ENCODE results near the gene TNFRSF1A. TPM values are rescaled to one million over a fixed set of nuclear protein-coding genes. Genes with fewer than 3 reads are reported as not detected.

TNFRSF1A gene
- total and polyA plus RNA-seq, 4 donors, result 36.9 to 144 (median 88.4) TPM

DNA sequence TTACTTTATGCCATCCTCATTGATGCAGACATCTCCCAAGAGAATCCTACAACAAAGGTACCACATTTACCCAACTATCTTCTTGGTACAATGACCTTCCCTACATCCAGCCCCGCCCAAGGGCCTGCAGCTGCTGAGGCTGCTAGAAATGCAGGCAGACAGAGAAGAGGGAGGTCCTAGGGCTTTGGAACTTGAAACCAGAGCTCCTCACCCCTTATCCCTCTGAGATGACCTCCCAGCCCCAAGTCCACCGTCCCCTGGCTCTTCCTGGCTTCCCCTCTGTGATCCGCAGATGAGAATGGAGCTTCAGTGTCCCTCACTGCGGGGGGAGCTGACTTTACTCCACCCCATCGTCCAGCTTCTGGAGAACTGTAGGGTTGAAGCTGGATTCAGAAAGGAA lies 1.6 kb upstream of the TNFRSF1A start:
- peaks cover 5 to 27% (median 17%) of the 10 kb centered on the region in 4 donors for H3K4me1 ChIP-seq (ENCODE audit: control insufficient read depth in 4 of 4, insufficient read depth in 4 of 4, low read length in 3 of 4)
- TF ChIP-seq NR2F2 (IDR thresholded peaks at IDR 0.05), result no peak
- TF ChIP-seq FOXA2 (IDR thresholded peaks at IDR 0.05), result no peak
- no peak for TF ChIP-seq YY1 (IDR thresholded peaks at IDR 0.05)
- TF ChIP-seq, protein P1, sequence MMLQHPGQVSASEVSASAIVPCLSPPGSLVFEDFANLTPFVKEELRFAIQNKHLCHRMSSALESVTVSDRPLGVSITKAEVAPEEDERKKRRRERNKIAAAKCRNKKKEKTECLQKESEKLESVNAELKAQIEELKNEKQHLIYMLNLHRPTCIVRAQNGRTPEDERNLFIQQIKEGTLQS (IDR thresholded peaks at IDR 0.05), result no peak
- TF ChIP-seq SP1 (IDR thresholded peaks at IDR 0.05), result no peak
- no peak for TF ChIP-seq FOXA1 (IDR thresholded peaks at IDR 0.05)
- no peak for TF ChIP-seq RXRA (IDR thresholded peaks at IDR 0.05)
- no peak for TF ChIP-seq JUND (IDR thresholded peaks at IDR 0.05)
- no peak for TF ChIP-seq GABPA (IDR thresholded peaks at IDR 0.05 in 1 of 2, conservative IDR thresholded peaks at IDR 0.05 in 1 of 2)
- no peak for TF ChIP-seq RAD21 (IDR thresholded peaks at IDR 0.05)
- TF ChIP-seq, protein P2, sequence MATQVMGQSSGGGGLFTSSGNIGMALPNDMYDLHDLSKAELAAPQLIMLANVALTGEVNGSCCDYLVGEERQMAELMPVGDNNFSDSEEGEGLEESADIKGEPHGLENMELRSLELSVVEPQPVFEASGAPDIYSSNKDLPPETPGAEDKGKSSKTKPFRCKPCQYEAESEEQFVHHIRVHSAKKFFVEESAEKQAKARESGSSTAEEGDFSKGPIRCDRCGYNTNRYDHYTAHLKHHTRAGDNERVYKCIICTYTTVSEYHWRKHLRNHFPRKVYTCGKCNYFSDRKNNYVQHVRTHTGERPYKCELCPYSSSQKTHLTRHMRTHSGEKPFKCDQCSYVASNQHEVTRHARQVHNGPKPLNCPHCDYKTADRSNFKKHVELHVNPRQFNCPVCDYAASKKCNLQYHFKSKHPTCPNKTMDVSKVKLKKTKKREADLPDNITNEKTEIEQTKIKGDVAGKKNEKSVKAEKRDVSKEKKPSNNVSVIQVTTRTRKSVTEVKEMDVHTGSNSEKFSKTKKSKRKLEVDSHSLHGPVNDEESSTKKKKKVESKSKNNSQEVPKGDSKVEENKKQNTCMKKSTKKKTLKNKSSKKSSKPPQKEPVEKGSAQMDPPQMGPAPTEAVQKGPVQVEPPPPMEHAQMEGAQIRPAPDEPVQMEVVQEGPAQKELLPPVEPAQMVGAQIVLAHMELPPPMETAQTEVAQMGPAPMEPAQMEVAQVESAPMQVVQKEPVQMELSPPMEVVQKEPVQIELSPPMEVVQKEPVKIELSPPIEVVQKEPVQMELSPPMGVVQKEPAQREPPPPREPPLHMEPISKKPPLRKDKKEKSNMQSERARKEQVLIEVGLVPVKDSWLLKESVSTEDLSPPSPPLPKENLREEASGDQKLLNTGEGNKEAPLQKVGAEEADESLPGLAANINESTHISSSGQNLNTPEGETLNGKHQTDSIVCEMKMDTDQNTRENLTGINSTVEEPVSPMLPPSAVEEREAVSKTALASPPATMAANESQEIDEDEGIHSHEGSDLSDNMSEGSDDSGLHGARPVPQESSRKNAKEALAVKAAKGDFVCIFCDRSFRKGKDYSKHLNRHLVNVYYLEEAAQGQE (IDR thresholded peaks at IDR 0.05), result no peak
- no peak for TF ChIP-seq HNF4G (IDR thresholded peaks at IDR 0.05)
- TF ChIP-seq, protein P3, sequence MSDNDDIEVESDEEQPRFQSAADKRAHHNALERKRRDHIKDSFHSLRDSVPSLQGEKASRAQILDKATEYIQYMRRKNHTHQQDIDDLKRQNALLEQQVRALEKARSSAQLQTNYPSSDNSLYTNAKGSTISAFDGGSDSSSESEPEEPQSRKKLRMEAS (IDR thresholded peaks at IDR 0.05), result no peak
- TF ChIP-seq, protein P4, sequence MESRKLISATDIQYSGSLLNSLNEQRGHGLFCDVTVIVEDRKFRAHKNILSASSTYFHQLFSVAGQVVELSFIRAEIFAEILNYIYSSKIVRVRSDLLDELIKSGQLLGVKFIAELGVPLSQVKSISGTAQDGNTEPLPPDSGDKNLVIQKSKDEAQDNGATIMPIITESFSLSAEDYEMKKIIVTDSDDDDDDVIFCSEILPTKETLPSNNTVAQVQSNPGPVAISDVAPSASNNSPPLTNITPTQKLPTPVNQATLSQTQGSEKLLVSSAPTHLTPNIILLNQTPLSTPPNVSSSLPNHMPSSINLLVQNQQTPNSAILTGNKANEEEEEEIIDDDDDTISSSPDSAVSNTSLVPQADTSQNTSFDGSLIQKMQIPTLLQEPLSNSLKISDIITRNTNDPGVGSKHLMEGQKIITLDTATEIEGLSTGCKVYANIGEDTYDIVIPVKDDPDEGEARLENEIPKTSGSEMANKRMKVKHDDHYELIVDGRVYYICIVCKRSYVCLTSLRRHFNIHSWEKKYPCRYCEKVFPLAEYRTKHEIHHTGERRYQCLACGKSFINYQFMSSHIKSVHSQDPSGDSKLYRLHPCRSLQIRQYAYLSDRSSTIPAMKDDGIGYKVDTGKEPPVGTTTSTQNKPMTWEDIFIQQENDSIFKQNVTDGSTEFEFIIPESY (IDR thresholded peaks at IDR 0.05), result no peak
- no peak for TF ChIP-seq TAF1 (conservative IDR thresholded peaks at IDR 0.05)
- WGBS, result 68% methylated on average over 5 of the region's 5 CpGs
- peak overlapping the region; percentile 4 to 34 for H3K27ac ChIP-seq (ENCODE audit: low read depth in 1 of 2, low read length in 2 of 2)
- H3K4me3 ChIP-seq (ENCODE audit: low read depth in 1 of 3, low read length in 3 of 3), result no peak overlapping the region
- H3K27me3 ChIP-seq (ENCODE audit: control insufficient read depth in 4 of 4, insufficient read depth in 4 of 4, low read length in 3 of 4), result no peaks in the 10 kb centered on the region
- DNase-seq (ENCODE audit: low spot score), result no peak
- no peak overlapping the region for H3K9ac ChIP-seq (ENCODE audit: low read depth in 1 of 2, low read length in 2 of 2)
- H3K36me3 ChIP-seq (ENCODE audit: control insufficient read depth in 4 of 4, insufficient read depth in 3 of 4, low read depth in 1 of 4, low read length in 3 of 4), result no peaks in the 10 kb centered on the region
- no peaks in the 10 kb centered on the region for H3K9me3 ChIP-seq (ENCODE audit: control insufficient read depth in 4 of 4, low read length in 3 of 4)

DNA sequence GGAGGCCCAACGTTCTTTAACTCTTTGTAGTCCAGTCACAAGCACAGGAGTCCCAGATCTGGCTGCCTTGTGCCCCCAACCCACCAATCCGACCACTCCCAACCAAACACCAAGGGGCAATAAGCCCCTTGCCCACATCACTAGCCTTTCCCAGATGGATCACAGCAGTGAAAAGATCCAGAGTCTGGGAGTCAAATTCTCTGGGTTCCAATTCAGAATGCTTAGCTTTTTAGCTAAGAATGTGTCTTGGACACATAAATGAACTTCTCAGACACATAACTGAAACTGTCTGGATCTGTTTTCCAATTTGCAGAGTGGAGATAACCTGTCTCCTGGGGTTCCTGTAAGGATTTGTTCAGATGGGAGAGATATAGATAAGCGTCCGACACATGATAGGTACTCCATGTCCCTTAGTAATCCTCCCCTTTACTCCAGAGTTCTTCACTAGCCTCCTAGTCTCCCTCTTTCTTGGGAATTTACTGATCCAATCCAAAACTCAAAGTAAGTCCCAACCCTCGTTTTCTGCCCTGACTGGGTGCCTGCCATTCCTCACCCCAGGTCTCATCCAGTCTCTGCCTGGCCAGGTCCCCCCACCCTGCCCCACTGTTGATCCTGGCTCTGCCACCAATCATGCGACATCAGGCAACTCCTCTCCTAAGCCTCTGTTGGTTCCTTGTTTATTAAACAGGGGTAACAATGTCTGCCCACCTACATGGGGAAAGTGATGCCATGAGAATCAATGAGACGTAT lies 439 bp upstream of the TNFRSF1A start:
- no peak for DNase-seq (ENCODE audit: low spot score)
- peak overlapping the region in 2 of 3 donors; percentile 57 to 99 for H3K4me3 ChIP-seq (ENCODE audit: low read depth in 1 of 3, low read length in 3 of 3)
- H3K27me3 ChIP-seq (ENCODE audit: control insufficient read depth in 4 of 4, insufficient read depth in 4 of 4, low read length in 3 of 4), result no peaks in the 10 kb centered on the region
- WGBS, result 57% methylated on average over 7 of the region's 7 CpGs
- TF ChIP-seq RXRA (IDR thresholded peaks at IDR 0.05), result no peak
- TF ChIP-seq YY1 (IDR thresholded peaks at IDR 0.05), result peak; percentile 3
- H3K9me3 ChIP-seq (ENCODE audit: control insufficient read depth in 4 of 4, low read length in 3 of 4), result no peaks in the 10 kb centered on the region
- H3K9ac ChIP-seq (ENCODE audit: low read depth in 1 of 2, low read length in 2 of 2), result peak overlapping the region in 1 of 2 donors; percentile 99
- peak overlapping the region; percentile 98 to 99 for H3K27ac ChIP-seq (ENCODE audit: low read depth in 1 of 2, low read length in 2 of 2)
- H3K4me1 ChIP-seq (ENCODE audit: control insufficient read depth in 4 of 4, insufficient read depth in 4 of 4, low read length in 3 of 4), result peaks cover 5 to 39% (median 28%) of the 10 kb centered on the region in 4 donors
- no peaks in the 10 kb centered on the region for H3K36me3 ChIP-seq (ENCODE audit: control insufficient read depth in 4 of 4, insufficient read depth in 3 of 4, low read depth in 1 of 4, low read length in 3 of 4)

Data from liver (tissue), 9 donors.